Muscle of leg (tissue), 16 donors: ENCODE results near the gene CCER1. TPM values are rescaled to one million over a fixed set of nuclear protein-coding genes. Genes with fewer than 3 reads are reported as not detected.
A peak's percentile ranks its signal among the peaks of the same experiment; 100 is the strongest.

Experiments used
- DNase-seq: peaks from one replicate; pipeline ENCODE4 v3.0.0; 2013
- H3K27ac ChIP-seq: one replicate; pipeline ENCODE4 v1.5.1; 2013; ENCODE audit warnings: mild to moderate bottlenecking, low read length, control low read depth
- H3K27me3 ChIP-seq: one replicate; pipeline ENCODE4 v1.6.1; 2013; ENCODE audit warnings: low read length; ENCODE audit not compliant: control insufficient read depth, insufficient read depth
- H3K36me3 ChIP-seq: one replicate; pipeline ENCODE4 v1.6.1; 2013; ENCODE audit warnings: low read length; ENCODE audit not compliant: control insufficient read depth, insufficient read depth
- H3K4me1 ChIP-seq: one replicate; pipeline ENCODE4 v1.6.1; 2013; ENCODE audit warnings: low read length; ENCODE audit not compliant: control insufficient read depth, insufficient read depth
- H3K4me3 ChIP-seq: one replicate; pipeline ENCODE4 v1.5.1; 2013; ENCODE audit warnings: low read length, control low read depth
- H3K9me3 ChIP-seq: replicated peaks from 2 replicates; pipeline ENCODE4 v1.6.1; 2013; ENCODE audit warnings: low read depth, low read length; ENCODE audit not compliant: control insufficient read depth
- WGBS: methylation state at CpG from one replicate; pipeline ENCODE4 v1.1.5; 2013; ENCODE audit warnings: missing lambda C conversion rate; ENCODE audit not compliant: insufficient coverage; 5-methylcytosine and 5-hydroxymethylcytosine counted together
- long read RNA-seq, 11 donors: transcript quantifications; one replicate each; lab custom pipeline, GENCODE V29; 2026
- polyA plus RNA-seq, 8 donors: library from polyadenylated mRNA; unstranded; fragments of 120-200 nt; gene quantifications; one replicate each; pipeline versions ENCODE4 v1.2.1 to v1.2.3, GENCODE V29; 2013; ENCODE audit warnings: inconsistent platforms in 1 of 8, low replicate concordance in 1 of 8; ENCODE audit not compliant: insufficient read length in 8 of 8, insufficient read depth in 1 of 8
- total RNA-seq: library from RNA; stranded (reverse); fragments of 120-200 nt; gene quantifications from one replicate; pipeline ENCODE4 v1.2.4, GENCODE V29; 2013

Gene CCER1
- total RNA-seq (not detected), polyA plus RNA-seq (not detected)
- long read RNA-seq, donor 1 = 0 reads
- long read RNA-seq, donor 2 = 0 reads
- long read RNA-seq, donor 3 = 0 reads
- long read RNA-seq, donor 4 = 0 reads
- long read RNA-seq, donor 5, partial matches to known transcripts = 0 of 1 reads
- long read RNA-seq, donor 5, other reads (novel, unspliced or antisense) = 0 of 1 reads
- long read RNA-seq, donor 6 = 0 reads
- long read RNA-seq, donor 7 = 0 reads
- long read RNA-seq, donor 8 = 0 reads
- long read RNA-seq, donor 9 = 0 reads
- long read RNA-seq, donor 10 = 0 reads
- long read RNA-seq, donor 11 = 0 reads

GRCh38 chr12:90954921-90955320 lies at the start of gene CCER1:
TSS of gene CCER1 (minus strand) at chr12:90955176. CDS start at chr12:90954742, 434 bp downstream.
- 99% methylated on average over 16 of the region's 22 CpGs for WGBS
- no peaks in the 10 kb centered on the region for H3K27me3 ChIP-seq
- no peak within 1 kb of the TSS for H3K27ac ChIP-seq
- no peaks in the 10 kb centered on the region for H3K4me1 ChIP-seq
- DNase-seq = no peak
- no peaks in the 10 kb centered on the region for H3K9me3 ChIP-seq
- no peaks in the 10 kb centered on the region for H3K36me3 ChIP-seq
- no peak within 1 kb of the TSS for H3K4me3 ChIP-seq

GRCh38 chr12:91003737-91004136 lies 48.8 kb upstream of the CCER1 start:
- H3K4me3 ChIP-seq = no peak overlapping the region
- H3K36me3 ChIP-seq = no peaks in the 10 kb centered on the region
- no peaks in the 10 kb centered on the region for H3K27me3 ChIP-seq
- no peaks in the 10 kb centered on the region for H3K4me1 ChIP-seq
- no peak overlapping the region for H3K27ac ChIP-seq
- no peak for DNase-seq
- no peaks in the 10 kb centered on the region for H3K9me3 ChIP-seq

- no peaks in the 10 kb centered on the region for H3K27me3 ChIP-seq
- WGBS = no CpG with 5 or more reads among the region's 1 CpG
- H3K9me3 ChIP-seq = no peaks in the 10 kb centered on the region
- no peak for DNase-seq
- no peaks in the 10 kb centered on the region for H3K36me3 ChIP-seq
- no peak overlapping the region for H3K4me3 ChIP-seq
- no peak overlapping the region for H3K27ac ChIP-seq
- no peaks in the 10 kb centered on the region for H3K4me1 ChIP-seq
Observed at GRCh38 chr12:91001306-91001705, 46.3 kb upstream of the CCER1 start.

- H3K9me3 ChIP-seq = no peaks in the 10 kb centered on the region
- no peak overlapping the region for H3K27ac ChIP-seq
- no CpG with 5 or more reads among the region's 2 CpGs for WGBS
- H3K4me3 ChIP-seq = no peak overlapping the region
- H3K4me1 ChIP-seq = no peaks in the 10 kb centered on the region
- no peaks in the 10 kb centered on the region for H3K27me3 ChIP-seq
- no peak for DNase-seq
- no peaks in the 10 kb centered on the region for H3K36me3 ChIP-seq
Observed at GRCh38 chr12:90999966-91000365, 45.0 kb upstream of the CCER1 start.

GRCh38 chr12:90999527-90999926 lies 44.6 kb upstream of the CCER1 start:
- Histone ChIP-seq H3K4me3 (no peak overlapping the region), H3K4me1 (no peaks in the 10 kb centered on the region), H3K9me3 (no peaks in the 10 kb centered on the region), H3K36me3 (no peaks in the 10 kb centered on the region), H3K27me3 (no peaks in the 10 kb centered on the region), H3K27ac (no peak overlapping the region)
- no peak for DNase-seq
- WGBS = no CpG with 5 or more reads among the region's 2 CpGs

GRCh38 chr12:90995010-90995409 lies 40.0 kb upstream of the CCER1 start:
- no peaks in the 10 kb centered on the region for H3K27me3 ChIP-seq
- no peak overlapping the region for H3K27ac ChIP-seq
- no peaks in the 10 kb centered on the region for H3K36me3 ChIP-seq
- H3K4me3 ChIP-seq = no peak overlapping the region
- no CpG with 5 or more reads among the region's 2 CpGs for WGBS
- no peaks in the 10 kb centered on the region for H3K4me1 ChIP-seq
- no peaks in the 10 kb centered on the region for H3K9me3 ChIP-seq
- DNase-seq = peak; percentile 55

- H3K9me3 ChIP-seq = no peaks in the 10 kb centered on the region
- H3K4me3 ChIP-seq = no peak overlapping the region
- no peak overlapping the region for H3K27ac ChIP-seq
- no peaks in the 10 kb centered on the region for H3K36me3 ChIP-seq
- no peak for DNase-seq
- 71% methylated on average over 1 of the region's 3 CpGs for WGBS
- no peaks in the 10 kb centered on the region for H3K4me1 ChIP-seq
- no peaks in the 10 kb centered on the region for H3K27me3 ChIP-seq
Observed at GRCh38 chr12:90991952-90992465, 37.0 kb upstream of the CCER1 start.

GRCh38 chr12:90990611-90991010 lies 35.6 kb upstream of the CCER1 start:
- Histone ChIP-seq H3K9me3 (peaks cover 4% of the 10 kb centered on the region), H3K36me3 (no peaks in the 10 kb centered on the region), H3K27me3 (no peaks in the 10 kb centered on the region), H3K4me3 (no peak overlapping the region), H3K4me1 (no peaks in the 10 kb centered on the region), H3K27ac (peak overlapping the region; percentile 81)
- peak; percentile 64 for DNase-seq
- WGBS = no CpG with 5 or more reads among the region's 3 CpGs

- H3K27ac ChIP-seq = peak overlapping the region; percentile 81
- no peaks in the 10 kb centered on the region for H3K4me1 ChIP-seq
- H3K9me3 ChIP-seq = peaks cover 4% of the 10 kb centered on the region
- peak; percentile 95 for DNase-seq
- H3K36me3 ChIP-seq = no peaks in the 10 kb centered on the region
- no peak overlapping the region for H3K4me3 ChIP-seq
- WGBS = no CpG with 5 or more reads among the region's 1 CpG
- no peaks in the 10 kb centered on the region for H3K27me3 ChIP-seq
Observed at GRCh38 chr12:90989686-90990111, 34.7 kb upstream of the CCER1 start.

- Histone ChIP-seq H3K36me3 (no peaks in the 10 kb centered on the region), H3K27ac (no peak overlapping the region), H3K4me1 (no peaks in the 10 kb centered on the region), H3K4me3 (no peak overlapping the region), H3K9me3 (peaks cover 4% of the 10 kb centered on the region), H3K27me3 (no peaks in the 10 kb centered on the region)
- DNase-seq = no peak
- no CpG with 5 or more reads among the region's 1 CpG for WGBS
Observed at GRCh38 chr12:90987520-90987919, 32.5 kb upstream of the CCER1 start.
